H4 (cell line): ENCODE measurements around the gene CAST. TPM values are rescaled to one million over a fixed set of nuclear protein-coding genes. Genes with fewer than 3 reads are reported as not detected.

Experiments used
- DNase-seq: peaks from one replicate; pipeline ENCODE4 v3.0.0-alpha.2; 2015; ENCODE audit warnings: low spot score
- total RNA-seq: library from RNA; depleted of rRNA; stranded (reverse); fragments of >200 nt; shearing (Covaris generic); gene quantifications from 2 replicates; pipeline ENCODE4 v1.2.3, GENCODE V29; 2014; rRNA removed

Gene CAST
- total RNA-seq, 1 experiment from 2014 or later, result 126 TPM

GRCh38 chr5:96816411-96816939 is 154.3 kb downstream of the CAST start:
- peak; percentile 81 for DNase-seq

GRCh38 chr5:96816991-96817390 is 154.8 kb downstream of the CAST start:
- no peak for DNase-seq

GRCh38 chr5:96817506-96817905 is 155.3 kb downstream of the CAST start:
- DNase-seq, result no peak

GRCh38 chr5:96818125-96818788 is 156.1 kb downstream of the CAST start:
- DNase-seq, result no peak

GRCh38 chr5:96819806-96820205 is 157.6 kb downstream of the CAST start:
- no peak for DNase-seq

GRCh38 chr5:96821260-96821916 is 159.2 kb downstream of the CAST start:
- no peak for DNase-seq

GRCh38 chr5:96822686-96823459 is 160.7 kb downstream of the CAST start:
- DNase-seq, result no peak

- DNase-seq, result peak; percentile 65
These were observed 161.8 kb downstream of the CAST start for GRCh38 chr5:96823900-96824380.

Other genes with a start within 250 kb of the CAST start
- not detected in 2 replicates for gene PCSK1, start 229.1 kb upstream of the CAST start, total RNA-seq
- gene ERAP1, start 145.6 kb downstream of the CAST start, total RNA-seq, result 33.2 and 53.4 TPM in 2 replicates
- gene ERAP2, start 214.1 kb downstream of the CAST start, total RNA-seq, result 3.9 and 8.8 TPM in 2 replicates